ENCODE measurements around the gene SLC25A13. TPM values are rescaled to one million over a fixed set of nuclear protein-coding genes. Genes with fewer than 3 reads are reported as not detected.

The SLC25A13 gene
- total and polyA plus RNA-seq, 2 of the 8 experiments (the other 6 are each of a cell fraction or from before 2014, with no cell fraction given): 30.8 to 85.4 TPM

DNA sequence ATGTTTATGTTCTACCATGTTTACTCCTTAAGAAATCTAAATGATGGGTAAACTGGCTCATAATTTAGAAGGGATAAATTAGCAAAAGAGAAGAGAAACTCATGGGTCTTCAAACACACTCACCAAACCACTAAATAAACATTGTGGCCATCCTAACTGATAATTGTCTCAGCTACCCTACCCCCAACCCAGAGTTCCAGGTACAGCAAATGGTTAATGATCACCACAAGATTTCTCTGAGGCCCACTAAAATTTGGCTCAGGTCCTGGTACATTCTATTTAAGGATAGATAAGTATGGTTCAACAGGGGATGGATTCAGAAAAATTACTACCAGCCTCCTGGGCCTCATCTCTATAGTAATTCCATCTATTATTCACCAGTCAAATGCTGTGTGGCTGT lies 21.4 kb downstream of the SLC25A13 start:
- Histone ChIP-seq H3K9ac (replicated peaks in 1 of 4; ENCODE audit: extremely low read depth in 1 of 4, low read depth in 3 of 4, low read length in 3 of 4) (no peak overlapping the region), H3K4ac (replicated peaks; ENCODE audit: insufficient read length, low read depth, low read length) (no peak overlapping the region), H4K20me1 (replicated peaks in 1 of 2; ENCODE audit: control insufficient read depth in 1 of 2, insufficient read depth in 2 of 2, low read length in 2 of 2) (peaks cover 5 to 7% of the 10 kb centered on the region in 2 experiments), H3K79me1 (ENCODE audit: low read depth, low read length) (peaks cover 7% of the 10 kb centered on the region), H3K27ac (ENCODE audit: low read depth, low read length) (no peak overlapping the region), H2BK5ac (ENCODE audit: low read depth, low read length) (no peak overlapping the region), H3K27me3 (replicated peaks in 1 of 4; ENCODE audit: control insufficient read depth in 3 of 4, extremely low read depth in 1 of 4, insufficient read depth in 3 of 4, low read length in 3 of 4) (no peaks in the 10 kb centered on the region), H2BK15ac (ENCODE audit: low read length) (no peak overlapping the region), H3K18ac (ENCODE audit: extremely low read depth, low read length) (no peak overlapping the region), H3K56ac (replicated peaks; ENCODE audit: insufficient read length, low read depth, low read length) (no peak overlapping the region), H2AK5ac (ENCODE audit: low read depth, low read length) (no peak overlapping the region), H2BK120ac (replicated peaks; ENCODE audit: low read depth, low read length) (no peak overlapping the region), H4K8ac (ENCODE audit: extremely low read depth, insufficient read depth, low read length) (no peak overlapping the region), H4K5ac (ENCODE audit: insufficient read length, low read depth, low read length) (no peak overlapping the region), H2AFZ (ENCODE audit: low read length) (no peak overlapping the region), H3K36me3 (ENCODE audit: control insufficient read depth in 2 of 4, insufficient read depth in 4 of 4, low read length in 3 of 4) (no peaks in the 10 kb centered on the region; a peak in 1 of 8 replicates), H2BK12ac (ENCODE audit: low read depth, low read length) (no peak overlapping the region), H2BK20ac (ENCODE audit: low read length) (no peak overlapping the region), H3K14ac (ENCODE audit: insufficient read length) (no peak overlapping the region), H3K23ac (ENCODE audit: insufficient read length) (no peak overlapping the region), H3K4me1 (replicated peaks in 1 of 4; ENCODE audit: control insufficient read depth in 3 of 4, insufficient read depth in 4 of 4, low read length in 3 of 4) (no peaks in the 10 kb centered on the region), H3K4me3 (ENCODE audit: extremely low read depth in 1 of 4, insufficient read depth in 2 of 4, low read depth in 3 of 4, low read length in 4 of 4) (no peak overlapping the region), H3K9me3 (ENCODE audit: insufficient read depth in 2 of 2, low read depth in 1 of 2, low read length in 1 of 2) (no peaks in the 10 kb centered on the region), H3K79me2 (ENCODE audit: control insufficient read depth in 1 of 2, insufficient read depth in 2 of 2, low read length in 2 of 2) (peaks cover 0 to 70% of the 10 kb centered on the region in 2 experiments; a peak in 3 of 4 replicates), H3K4me2 (ENCODE audit: insufficient read depth in 1 of 2, low read depth in 2 of 2, low read length in 2 of 2) (no peak overlapping the region), H4K91ac (replicated peaks; ENCODE audit: insufficient read length, low read length) (no peak overlapping the region), H3K23me2 (ENCODE audit: low read depth, low read length) (no peaks in the 10 kb centered on the region)
- no peak for DNase-seq (ENCODE audit: low read depth in 1 of 2, low spot score in 2 of 2)
- ChIA-PET POLR2A (ENCODE audit: partially characterized antibody) (no interaction called here), CTCF (ENCODE audit: partially characterized antibody) (no interaction called here)
- no peak for FAIRE-seq
- TF ChIP-seq SUZ12 (IDR thresholded peaks at IDR 0.05; ENCODE audit: low read length): no peak
- TF ChIP-seq CBX8 (IDR thresholded peaks at IDR 0.05; ENCODE audit: borderline replicate concordance, low read depth, low read length): no peak
- TF ChIP-seq KDM4A (IDR thresholded peaks at IDR 0.05; ENCODE audit: low read depth, low read length, severe bottlenecking): no peak
- no peak for TF ChIP-seq RBBP5 (IDR thresholded peaks at IDR 0.05; ENCODE audit: borderline replicate concordance, low read depth, low read length)
- no peak for TF ChIP-seq POU5F1 (IDR thresholded peaks at IDR 0.05; ENCODE audit: low read depth, low read length)
- TF ChIP-seq CTCF (IDR thresholded peaks at IDR 0.05; ENCODE audit: control extremely low read depth in 1 of 3, insufficient read depth in 1 of 3, low read depth in 1 of 3, low read length in 3 of 3): no peak
- TF ChIP-seq MAFK (IDR thresholded peaks at IDR 0.05; ENCODE audit: low read depth, low read length): no peak
- TF ChIP-seq ATF2 (IDR thresholded peaks at IDR 0.05; ENCODE audit: low read length): no peak
- TF ChIP-seq HDAC6 (IDR thresholded peaks at IDR 0.05; ENCODE audit: low read depth, low read length): no peak
- TF ChIP-seq CTBP2 (IDR thresholded peaks at IDR 0.05; ENCODE audit: borderline replicate concordance, insufficient read depth, insufficient read length, low read length): no peak
- TF ChIP-seq PHF8 (conservative IDR thresholded peaks at IDR 0.05; ENCODE audit: low read depth, low read length): no peak

Measured in H1 (cell line).